GM12892 (cell line): Measurements from ENCODE around the gene CACNG8.

ENCODE experiments used
- POLR2A ChIP-seq: IDR thresholded peaks from 2 replicates; pipeline ENCODE4 v1.6.1; 2011; ENCODE audit warnings: low read depth, low read length, control low read depth
- POLR2AphosphoS5 ChIP-seq: IDR thresholded peaks from 2 replicates; pipeline ENCODE4 v1.6.1; 2011; ENCODE audit warnings: low read depth, low read length, control low read depth

DNA sequence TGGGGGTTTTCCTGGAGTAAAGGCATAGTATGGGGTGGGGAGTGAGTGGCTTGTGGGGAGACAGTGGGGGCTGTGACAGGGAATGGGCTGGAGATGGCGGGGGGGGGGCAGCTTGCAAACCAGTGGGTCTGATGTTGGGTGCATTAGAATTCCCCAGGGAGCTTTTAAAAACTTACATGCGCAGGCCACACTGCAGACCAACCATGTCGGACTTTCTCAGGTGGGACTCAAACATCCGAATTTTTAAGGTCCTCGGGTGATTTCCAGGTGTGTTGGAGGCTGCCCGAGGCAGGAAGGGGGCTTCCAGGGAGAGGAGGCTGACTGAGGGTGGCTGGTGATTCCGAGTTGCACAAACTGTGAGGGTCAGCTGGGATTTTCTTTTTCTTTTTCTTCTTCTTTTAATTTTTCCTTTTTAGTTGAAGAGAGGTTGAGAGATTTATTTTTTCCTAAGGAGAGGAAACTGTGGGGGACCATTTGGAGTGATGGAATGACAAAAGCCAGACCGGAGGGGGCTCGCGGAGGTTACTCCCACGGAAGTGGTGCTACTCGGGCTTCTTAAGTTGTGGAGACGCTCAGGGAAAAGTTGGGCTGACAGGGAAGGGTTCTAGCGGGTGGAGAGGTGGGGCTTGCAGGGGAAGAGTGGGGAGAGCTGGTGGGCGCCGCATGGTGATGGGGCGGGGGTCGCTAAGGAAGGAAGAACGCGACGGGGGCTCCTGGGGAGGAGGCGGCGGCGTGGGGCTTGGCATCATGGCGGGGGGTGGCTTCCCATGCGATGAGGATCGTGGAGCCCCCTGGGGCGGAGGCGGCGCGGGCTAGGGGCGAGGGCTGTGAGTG is 997 bp upstream of the CACNG8 start:
- TF ChIP-seq POLR2A (no peak), POLR2AphosphoS5 (no peak)
